H1 (cell line): ENCODE measurements around the gene FOXC1. TPM values are rescaled to one million over a fixed set of nuclear protein-coding genes. Genes with fewer than 3 reads are reported as not detected.

ENCODE experiments used
- JUN ChIP-seq: IDR thresholded peaks from 2 replicates; pipeline ENCODE4 v1.6.1; 2011; ENCODE audit warnings: low read depth, mild to moderate bottlenecking, improper control_type of control experiment, low read length
- KDM5A ChIP-seq: fragments of 200-600 bp; IDR thresholded peaks from 2 replicates; pipeline ENCODE4 v1.7.1; 2012; ENCODE audit warnings: mild to moderate bottlenecking, low read length, inconsistent platforms, mixed read lengths
- RBBP5 ChIP-seq: IDR thresholded peaks from 2 replicates; pipeline ENCODE4 v1.7.1; 2012; ENCODE audit warnings: low read depth, mild to moderate bottlenecking, inconsistent platforms, low read length, moderate library complexity, borderline replicate concordance
- RFX5 ChIP-seq: IDR thresholded peaks from 2 replicates; pipeline ENCODE4 v1.6.1; 2011; ENCODE audit warnings: low read depth, low read length, improper control_type of control experiment, borderline replicate concordance
- TAF7 ChIP-seq: optimal IDR thresholded peaks from 2 replicates; pipeline ENCODE3; 2011; ENCODE audit warnings: low read depth, mild to moderate bottlenecking, inconsistent platforms, low read length, moderate library complexity, borderline replicate concordance
- TBP ChIP-seq: IDR thresholded peaks from 2 replicates; pipeline ENCODE4 v1.6.1; 2011; ENCODE audit warnings: low read depth, low read length, improper control_type of control experiment
- YY1 ChIP-seq: IDR thresholded peaks from 2 replicates; pipeline ENCODE4 v1.6.1; 2011; ENCODE audit warnings: low read depth, mild to moderate bottlenecking, low read length
- polyA plus RNA-seq, 7 experiments: library from polyadenylated mRNA; depleted of rRNA in 3 of 7; stranded (reverse) in 5 of 7; unstranded in 2 of 7; fragments of >200 nt in 5 of 7; fragments of 200-250 nt in 2 of 7; gene quantifications; 1 replicate in 5 of 7; 2 replicates in 1 of 7; 4 replicates in 1 of 7; pipeline versions ENCODE4 v1.2.1 to v1.2.3, GENCODE V29; 2011 to 2013; ENCODE audit warnings: missing spikeins in 2 of 7, mixed read lengths in 2 of 7
- total RNA-seq: library from RNA; stranded (reverse); fragmentation: NEBNext Ultra II Directional; extraction: Animal tissue kit (Norgen Biotek cat#: 25700); gene quantifications from 2 replicates; pipeline ENCODE4 v1.2.1, GENCODE V29; 2021

The FOXC1 gene
- total and polyA plus RNA-seq, 2 of the 8 experiments (the other 6 are each of a cell fraction or from before 2014, with no cell fraction given): 0.22 TPM; not detected in 1

DNA sequence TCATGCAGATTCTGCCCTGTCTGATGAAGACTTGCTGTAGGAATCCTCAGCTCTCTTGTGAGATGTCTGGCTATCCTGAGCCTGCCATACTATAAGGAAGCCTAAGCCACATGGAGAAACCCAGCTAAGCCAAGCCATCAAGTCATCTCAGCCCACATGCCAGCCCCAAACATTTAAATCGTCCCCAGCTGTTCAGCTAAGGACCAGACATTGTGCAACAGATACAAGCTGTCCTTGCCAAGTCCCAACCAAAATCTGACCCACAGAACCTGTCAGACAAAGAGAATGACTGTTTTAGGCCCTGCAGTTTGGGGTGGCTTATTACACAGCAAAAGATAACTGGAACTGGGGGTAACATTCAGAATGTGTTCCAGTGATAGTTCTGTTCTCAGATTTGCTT lies 36.8 kb upstream of the FOXC1 start (continued):
- TF ChIP-seq RBBP5 (no peak), YY1 (no peak), TBP (no peak), TAF7 (no peak), KDM5A (no peak), JUN (no peak), RFX5 (no peak)
- TF ChIP-seq, all 59 proteins: peak for 0
